ENCODE measurements around the gene ILK.

The ILK gene

GRCh38 chr11:6640036-6640984, 36.7 kb downstream of the ILK start:
- H3K36me3 ChIP-seq (ENCODE audit: control insufficient read depth, insufficient read depth, low read length) = no peaks in the 10 kb centered on the region
- H3K4me1 ChIP-seq = no peaks in the 10 kb centered on the region
- H3K9me3 ChIP-seq (ENCODE audit: control insufficient read depth, low read length) = no peaks in the 10 kb centered on the region
- H3K4me3 ChIP-seq (ENCODE audit: low read depth, low read length) = no peak overlapping the region
- no peak overlapping the region for H3K27ac ChIP-seq
- no peak overlapping the region for H3K9ac ChIP-seq
- TF ChIP-seq CTCF (IDR thresholded peaks at IDR 0.05) = no peak
- H3K27me3 ChIP-seq (ENCODE audit: control insufficient read depth, insufficient read depth, low read length) = no peaks in the 10 kb centered on the region
- no peak overlapping the region for H2AFZ ChIP-seq
- H3K4me2 ChIP-seq (ENCODE audit: low read length) = no peak overlapping the region
- no peaks in the 10 kb centered on the region for H3K79me2 ChIP-seq

GRCh38 chr11:6640985-6641701, 37.6 kb downstream of the ILK start:
- no peaks in the 10 kb centered on the region for H3K4me1 ChIP-seq
- no peaks in the 10 kb centered on the region for H3K9me3 ChIP-seq (ENCODE audit: control insufficient read depth, low read length)
- no peaks in the 10 kb centered on the region for H3K36me3 ChIP-seq (ENCODE audit: control insufficient read depth, insufficient read depth, low read length)
- no peaks in the 10 kb centered on the region for H3K27me3 ChIP-seq (ENCODE audit: control insufficient read depth, insufficient read depth, low read length)
- no peak overlapping the region for H3K4me3 ChIP-seq (ENCODE audit: low read depth, low read length)
- H3K27ac ChIP-seq = no peak overlapping the region
- no peaks in the 10 kb centered on the region for H3K79me2 ChIP-seq
- H2AFZ ChIP-seq = no peak overlapping the region
- H3K9ac ChIP-seq = no peak overlapping the region
- H3K4me2 ChIP-seq (ENCODE audit: low read length) = no peak overlapping the region
- TF ChIP-seq CTCF (IDR thresholded peaks at IDR 0.05) = no peak

DNA sequence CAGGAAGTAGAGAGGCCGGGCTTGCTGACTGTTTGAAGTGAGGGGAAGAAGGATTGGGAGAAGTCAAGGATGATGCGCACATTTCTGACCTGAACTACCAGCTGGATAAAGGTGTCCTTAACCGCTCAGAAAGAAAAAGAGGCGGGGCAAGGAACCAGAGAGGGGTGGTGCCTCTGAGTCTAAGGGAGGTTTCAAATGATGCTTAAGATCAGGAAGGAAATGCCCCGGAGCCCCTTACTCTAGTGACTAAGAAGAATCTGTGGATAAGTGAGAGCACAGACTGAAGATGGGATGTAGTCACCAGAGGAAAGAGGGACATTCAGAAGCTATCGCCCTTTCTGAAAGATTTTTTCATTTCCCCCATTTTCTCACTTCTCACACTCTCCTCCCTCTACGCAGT, 39.4 kb downstream of the ILK start:
- Histone ChIP-seq H3K27ac (no peak overlapping the region), H3K4me1 (no peaks in the 10 kb centered on the region), H3K9ac (no peak overlapping the region), H2AFZ (no peak overlapping the region), H3K4me3 (ENCODE audit: low read depth, low read length) (no peak overlapping the region), H3K4me2 (ENCODE audit: low read length) (no peak overlapping the region), H3K36me3 (ENCODE audit: control insufficient read depth, insufficient read depth, low read length) (no peaks in the 10 kb centered on the region), H3K79me2 (no peaks in the 10 kb centered on the region), H3K27me3 (ENCODE audit: control insufficient read depth, insufficient read depth, low read length) (no peaks in the 10 kb centered on the region), H3K9me3 (ENCODE audit: control insufficient read depth, low read length) (no peaks in the 10 kb centered on the region)
- no peak for TF ChIP-seq CTCF (IDR thresholded peaks at IDR 0.05)

GRCh38 chr11:6646071-6646470, 42.5 kb downstream of the ILK start:
- H3K9ac ChIP-seq = no peak overlapping the region
- H3K36me3 ChIP-seq (ENCODE audit: control insufficient read depth, insufficient read depth, low read length) = no peaks in the 10 kb centered on the region
- no peaks in the 10 kb centered on the region for H3K4me1 ChIP-seq
- no peak overlapping the region for H2AFZ ChIP-seq
- no peak overlapping the region for H3K4me2 ChIP-seq (ENCODE audit: low read length)
- no peak for TF ChIP-seq CTCF (IDR thresholded peaks at IDR 0.05)
- no peak overlapping the region for H3K4me3 ChIP-seq (ENCODE audit: low read depth, low read length)
- H3K79me2 ChIP-seq = no peaks in the 10 kb centered on the region
- H3K9me3 ChIP-seq (ENCODE audit: control insufficient read depth, low read length) = no peaks in the 10 kb centered on the region
- H3K27ac ChIP-seq = no peak overlapping the region
- no peaks in the 10 kb centered on the region for H3K27me3 ChIP-seq (ENCODE audit: control insufficient read depth, insufficient read depth, low read length)
